NCI-H146 treated with DMSO at 0.1 percent for 48 hours (cell line): ENCODE measurements around the gene BRD9.

Experiments
- DNase-seq: peaks from one replicate; lab custom pipeline; 2025; ENCODE audit not compliant: unreplicated experiment; lab: John Stamatoyannopoulos, UW

The BRD9 gene

GRCh38 chr5:905139-905642 lies 12.6 kb upstream of the BRD9 start:
- DNase-seq, result no peak

GRCh38 chr5:903756-904096 lies 11.1 kb upstream of the BRD9 start:
- no peak for DNase-seq

- DNase-seq, result no peak
Observed at GRCh38 chr5:902129-902916, 9.7 kb upstream of the BRD9 start.

GRCh38 chr5:900781-901180 lies 8.2 kb upstream of the BRD9 start:
- DNase-seq, result no peak

GRCh38 chr5:893711-894110 lies 1.1 kb upstream of the BRD9 start:
- peak; percentile 22 for DNase-seq

GRCh38 chr5:893137-893506 lies 521 bp upstream of the BRD9 start:
- no peak for DNase-seq

- peak; percentile 25 for DNase-seq
Observed at GRCh38 chr5:891837-892393, 686 bp downstream of the BRD9 start.

GRCh38 chr5:891117-891836 lies 1.3 kb downstream of the BRD9 start:
- no peak for DNase-seq

GRCh38 chr5:889075-889710 lies 3.4 kb downstream of the BRD9 start:
- DNase-seq, result no peak

- no peak for DNase-seq
Observed at GRCh38 chr5:888638-889035, 4.0 kb downstream of the BRD9 start.

GRCh38 chr5:887947-888637 lies 4.5 kb downstream of the BRD9 start:
- DNase-seq, result no peak

GRCh38 chr5:886716-887325 lies 5.8 kb downstream of the BRD9 start:
- DNase-seq, result no peak

GRCh38 chr5:886036-886435 lies 6.6 kb downstream of the BRD9 start:
- DNase-seq, result no peak

- DNase-seq, result no peak
Observed at GRCh38 chr5:885529-885928, 7.1 kb downstream of the BRD9 start.

GRCh38 chr5:885127-885442 lies 7.5 kb downstream of the BRD9 start:
- DNase-seq, result no peak

- DNase-seq, result no peak
Observed at GRCh38 chr5:884345-885126, 8.1 kb downstream of the BRD9 start.

GRCh38 chr5:883475-884181 lies 9.0 kb downstream of the BRD9 start:
- no peak for DNase-seq

GRCh38 chr5:882253-883183 lies 10.1 kb downstream of the BRD9 start:
- DNase-seq, result no peak
